SU-DHL-6 (cell line): ENCODE measurements around the gene ST3GAL5.

ENCODE experiments used
- H2AFZ ChIP-seq: fragments of 200-600 bp; sonication (generic); 2 replicates; pipeline ENCODE4 v1.6.1; 2014; ENCODE audit warnings: low read depth, mild to moderate bottlenecking, moderate library complexity, mixed read lengths, antibody characterized with exemption, low read length; ENCODE audit not compliant: severe bottlenecking
- H3F3A ChIP-seq: fragments of 200-600 bp; shearing (Covaris generic); 2 replicates; pipeline ENCODE4 v1.6.0; 2016; ENCODE audit warnings: antibody characterized with exemption, mild to moderate bottlenecking; ENCODE audit not compliant: insufficient read depth
- H3K27ac ChIP-seq: fragments of 200-600 bp; sonication (generic); 2 replicates; pipeline ENCODE4 v1.5.1; 2016; ENCODE audit warnings: low read depth, mild to moderate bottlenecking, low read length, moderate library complexity, mixed read lengths
- H3K27me3 ChIP-seq: fragments of 200-600 bp; sonication (generic), shearing (Covaris generic); 2 replicates; pipeline ENCODE4 v1.6.0; 2014; ENCODE audit warnings: mild to moderate bottlenecking, low read length
- H3K36me3 ChIP-seq: fragments of 200-600 bp; sonication (generic); 2 replicates; pipeline ENCODE4 v1.6.1; 2014; ENCODE audit warnings: mild to moderate bottlenecking, low read length, mixed read lengths
- H3K4me2 ChIP-seq: fragments of 300-600, 200-600 bp; shearing (Covaris generic), sonication (generic); 2 replicates; pipeline ENCODE4 v1.6.0; 2014; ENCODE audit warnings: low read length, low read depth, mild to moderate bottlenecking; ENCODE audit not compliant: poor library complexity, severe bottlenecking
- H3K4me3 ChIP-seq: fragments of 200-600 bp; sonication (generic); 2 replicates; pipeline ENCODE4 v1.5.1; 2014; ENCODE audit warnings: antibody characterized with exemption, low read length, mild to moderate bottlenecking, mixed read lengths; ENCODE audit not compliant: insufficient read depth, poor library complexity, severe bottlenecking
- H3K79me2 ChIP-seq: fragments of 200-600 bp; sonication (generic); 2 replicates; pipeline ENCODE4 v1.6.1; 2014; ENCODE audit warnings: mild to moderate bottlenecking, low read length, moderate library complexity; ENCODE audit not compliant: insufficient read depth
- H3K9ac ChIP-seq: fragments of 200-600 bp; sonication (generic); 2 replicates; pipeline ENCODE4 v1.7.0; 2014; ENCODE audit warnings: mild to moderate bottlenecking, low read length
- H3K9me2 ChIP-seq: fragments of 200-600 bp; sonication (generic); replicated peaks from 2 replicates; pipeline ENCODE4 v1.6.1; 2014; ENCODE audit warnings: low read length; ENCODE audit not compliant: insufficient read depth
- H3K9me3 ChIP-seq: fragments of 200-600 bp; sonication (generic); 2 replicates; pipeline ENCODE4 v1.6.1; 2014; ENCODE audit warnings: low read length, mixed read lengths; ENCODE audit not compliant: insufficient read depth
- H4K20me1 ChIP-seq: fragments of 200-600 bp; sonication (generic); 2 replicates; pipeline ENCODE4 v1.6.1; 2014; ENCODE audit warnings: low read depth, mild to moderate bottlenecking, antibody characterized with exemption, low read length, moderate library complexity, mixed read lengths
- CTCF ChIP-seq: fragments of 200-600 bp; sonication (generic); IDR thresholded peaks from one replicate; pipeline ENCODE4 v1.5.1; 2017; ENCODE audit warnings: antibody characterized with exemption, mild to moderate bottlenecking, low read length, moderate library complexity; ENCODE audit not compliant: insufficient read depth, poor library complexity, severe bottlenecking
- EZH2phosphoT487 ChIP-seq: fragments of 200-600 bp; sonication (generic), shearing (Covaris generic); conservative IDR thresholded peaks from 2 replicates; pipeline ENCODE4 v1.6.1; 2018; ENCODE audit warnings: mild to moderate bottlenecking, antibody characterized with exemption, low read length, moderate library complexity, mixed read lengths

The ST3GAL5 gene

GRCh38 chr2:85925216-85925671 is 36.5 kb upstream of the ST3GAL5 start:
- no peaks in the 10 kb centered on the region for H3F3A ChIP-seq

GRCh38 chr2:85924522-85924921 is 35.7 kb upstream of the ST3GAL5 start:
- no peaks in the 10 kb centered on the region for H3K27me3 ChIP-seq
- no peaks in the 10 kb centered on the region for H3K36me3 ChIP-seq
- no peaks in the 10 kb centered on the region for H3K9me2 ChIP-seq
- H3K9me3 ChIP-seq = no peaks in the 10 kb centered on the region
- TF ChIP-seq EZH2phosphoT487 = no peak
- no peak for TF ChIP-seq CTCF
- no peak overlapping the region for H3K4me2 ChIP-seq
- no peaks in the 10 kb centered on the region for H3K79me2 ChIP-seq
- H3K27ac ChIP-seq = no peak overlapping the region
- H3K9ac ChIP-seq = no peak overlapping the region
- no peak overlapping the region for H2AFZ ChIP-seq
- H4K20me1 ChIP-seq = no peaks in the 10 kb centered on the region
- no peak overlapping the region for H3K4me3 ChIP-seq
- H3F3A ChIP-seq = no peaks in the 10 kb centered on the region

More at GRCh38 chr2:85925216-85925671, 36.5 kb upstream of the ST3GAL5 start:
- Histone ChIP-seq H2AFZ (no peak overlapping the region), H3K4me2 (no peak overlapping the region), H3K36me3 (no peaks in the 10 kb centered on the region), H3K9ac (no peak overlapping the region), H3K27ac (no peak overlapping the region), H4K20me1 (no peaks in the 10 kb centered on the region), H3K9me3 (no peaks in the 10 kb centered on the region), H3K4me3 (no peak overlapping the region), H3K9me2 (no peaks in the 10 kb centered on the region), H3K79me2 (no peaks in the 10 kb centered on the region), H3K27me3 (no peaks in the 10 kb centered on the region)
- no peak for TF ChIP-seq EZH2phosphoT487
- no peak for TF ChIP-seq CTCF

GRCh38 chr2:85922199-85922598 is 33.4 kb upstream of the ST3GAL5 start:
- Histone ChIP-seq H3K9me2 (no peaks in the 10 kb centered on the region), H3K27ac (no peak overlapping the region), H3K4me2 (no peak overlapping the region), H3K27me3 (no peaks in the 10 kb centered on the region), H3K4me3 (no peak overlapping the region), H2AFZ (no peak overlapping the region), H3F3A (no peaks in the 10 kb centered on the region), H3K9me3 (no peaks in the 10 kb centered on the region), H3K79me2 (no peaks in the 10 kb centered on the region), H4K20me1 (no peaks in the 10 kb centered on the region), H3K9ac (no peak overlapping the region), H3K36me3 (no peaks in the 10 kb centered on the region)
- TF ChIP-seq CTCF (no peak), EZH2phosphoT487 (no peak)

- Histone ChIP-seq H2AFZ (no peak overlapping the region), H3K9me2 (no peaks in the 10 kb centered on the region), H3K36me3 (no peaks in the 10 kb centered on the region), H3K79me2 (no peaks in the 10 kb centered on the region), H4K20me1 (no peaks in the 10 kb centered on the region), H3K9ac (no peak overlapping the region), H3F3A (no peaks in the 10 kb centered on the region), H3K9me3 (no peaks in the 10 kb centered on the region), H3K4me2 (no peak overlapping the region), H3K27me3 (no peaks in the 10 kb centered on the region), H3K27ac (no peak overlapping the region), H3K4me3 (no peak overlapping the region)
- TF ChIP-seq CTCF (no peak), EZH2phosphoT487 (no peak)
Measured at GRCh38 chr2:85921659-85922058, 32.9 kb upstream of the ST3GAL5 start.
